NT2/D1 (cell line): ENCODE results near the gene AKIP1.

ENCODE experiments used
- SUZ12 ChIP-seq: IDR thresholded peaks from 2 replicates; pipeline ENCODE4 v1.6.1; 2011; ENCODE audit not compliant: insufficient read length, insufficient read depth; ENCODE audit errors: extremely low read depth
- YY1 ChIP-seq: IDR thresholded peaks from 2 replicates; pipeline ENCODE4 v1.6.1; 2011; ENCODE audit not compliant: insufficient read length, insufficient read depth

DNA sequence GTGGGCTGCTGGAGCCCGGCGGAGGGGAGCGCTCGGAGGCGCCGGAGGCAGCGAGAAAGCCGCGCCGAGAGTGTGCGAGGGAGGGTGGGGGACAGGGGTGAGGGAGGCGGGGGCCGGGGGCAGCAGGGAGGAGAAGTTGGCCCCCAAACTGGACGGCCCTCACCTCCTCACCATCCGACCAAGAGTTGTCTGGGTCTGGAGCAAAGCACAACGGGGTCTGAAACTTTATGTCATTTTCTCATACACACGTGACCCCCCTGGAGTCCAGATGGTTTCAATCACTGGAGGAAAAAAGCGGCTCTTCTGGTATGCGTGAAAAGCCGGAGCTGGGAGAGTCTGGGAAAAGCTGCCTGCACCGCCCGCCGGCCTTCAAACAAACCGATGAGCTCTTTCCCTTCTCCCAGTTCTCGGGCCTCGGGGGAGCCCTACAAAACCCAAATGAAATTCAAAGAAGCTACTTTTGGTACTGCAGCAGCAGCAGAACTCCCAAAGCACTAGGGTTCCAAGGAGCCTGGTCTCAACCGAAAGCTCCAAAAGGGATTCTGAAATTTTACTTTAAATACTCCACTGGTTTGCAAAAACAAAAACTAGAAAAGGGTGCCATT is 39.7 kb upstream of the AKIP1 start:
- TF ChIP-seq YY1 (no peak), SUZ12 (no peak)
